Cortex of kidney (tissue), 1 donor: Measurements from ENCODE around the gene EXT2.

ENCODE experiments used
- DNase-seq: peaks from one replicate; lab custom pipeline; 2025; lab: John Stamatoyannopoulos, UW

The EXT2 gene

GRCh38 chr11:44095506-44096359, at the start of gene EXT2:
TSS of gene EXT2 (plus strand) at chr11:44095678. CDS start at chr11:44107713, 12,035 bp downstream.
- DNase-seq = peak; percentile 45

DNA sequence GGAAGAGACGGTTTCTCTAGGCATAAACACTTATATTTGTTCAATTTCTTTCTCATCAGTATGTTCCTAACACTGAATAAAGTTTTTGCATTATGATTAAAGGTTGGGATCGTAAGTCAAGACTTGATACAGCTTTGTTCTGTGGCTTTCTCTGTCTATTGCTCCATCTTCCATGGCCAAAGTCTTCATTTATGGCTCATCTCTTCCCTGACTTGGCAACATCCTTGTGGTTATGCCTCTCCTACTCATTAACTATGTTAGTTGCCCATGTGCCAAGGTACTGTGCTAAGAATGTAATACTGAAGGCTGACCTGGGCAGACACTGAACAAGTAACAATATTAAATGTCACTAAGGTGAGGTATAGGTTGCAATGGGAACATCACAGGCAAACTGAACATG, 49.3 kb upstream of the EXT2 start:
- no peak for DNase-seq

- no peak for DNase-seq
Measured at GRCh38 chr11:44047298-44047697, 48.2 kb upstream of the EXT2 start.

GRCh38 chr11:44047931-44048431, 47.5 kb upstream of the EXT2 start, which contains the start of gene ACCSL:
TSS of gene ACCSL (plus strand) at chr11:44047981. CDS start at chr11:44048037, 56 bp downstream.
- DNase-seq = no peak

DNA sequence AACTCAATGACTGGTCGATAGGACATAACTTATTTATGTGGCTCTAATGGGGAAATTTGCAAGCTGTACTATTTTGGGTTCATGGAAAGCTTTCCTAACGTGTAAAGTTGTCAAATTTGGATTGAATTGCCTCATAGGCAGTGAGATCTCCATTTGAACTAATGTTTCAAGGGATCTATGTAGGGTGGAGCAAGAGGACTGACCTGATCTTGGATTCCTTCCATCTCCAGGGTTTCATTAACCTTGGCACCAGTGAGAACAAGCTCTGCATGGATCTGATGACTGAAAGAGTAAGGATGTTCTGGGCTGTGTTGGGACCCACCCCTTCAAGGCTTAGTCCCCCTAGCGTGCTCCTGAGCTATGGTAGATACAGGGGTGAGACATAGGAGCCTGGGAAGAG, 45.6 kb upstream of the EXT2 start:
- DNase-seq = no peak

DNA sequence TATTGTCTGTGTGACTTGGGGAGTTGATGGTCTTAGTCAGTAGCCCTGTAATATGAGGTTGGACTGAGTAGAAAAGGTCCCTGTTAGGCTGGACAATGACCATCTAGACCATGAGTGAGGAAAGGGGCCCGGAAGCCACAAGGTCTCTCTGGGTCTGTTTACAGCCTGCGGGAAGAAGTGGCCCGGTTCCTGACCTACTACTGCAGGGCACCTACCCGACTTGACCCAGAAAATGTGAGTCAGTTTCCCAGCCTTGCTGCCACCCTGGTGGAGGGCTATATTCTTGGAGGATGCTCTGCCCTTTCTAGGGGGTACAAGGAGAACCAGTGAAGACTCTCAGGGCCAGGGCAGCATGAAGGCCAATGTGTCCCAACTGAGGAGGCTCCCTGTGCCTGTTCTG, 44.3 kb upstream of the EXT2 start:
- no peak for DNase-seq

- no peak for DNase-seq
Measured at GRCh38 chr11:44057340-44057739, 38.1 kb upstream of the EXT2 start.

DNA sequence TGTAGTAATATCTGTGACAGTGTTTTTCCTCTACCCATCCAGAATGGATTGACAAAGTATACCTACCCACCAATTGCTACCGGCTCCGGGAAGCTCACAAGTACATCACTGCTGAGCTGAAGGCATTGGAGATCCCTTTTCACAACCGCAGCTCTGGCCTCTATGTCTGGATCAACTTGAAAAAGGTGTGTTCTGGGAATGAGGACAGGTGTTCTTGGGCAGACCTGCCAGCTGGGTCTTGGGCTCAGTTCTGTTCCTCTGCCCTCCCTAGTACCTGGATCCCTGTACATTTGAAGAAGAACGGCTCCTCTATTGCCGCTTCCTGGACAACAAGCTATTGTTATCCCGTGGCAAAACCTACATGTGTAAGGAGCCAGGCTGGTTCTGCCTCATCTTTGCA, 37.2 kb upstream of the EXT2 start:
- no peak for DNase-seq

GRCh38 chr11:44065161-44065661, 30.3 kb upstream of the EXT2 start:
- DNase-seq = no peak

GRCh38 chr11:44065841-44066731, 29.4 kb upstream of the EXT2 start, which contains the start of gene ACCS:
TSS of gene ACCS (plus strand) at chr11:44066270. CDS start at chr11:44067628, 1,358 bp downstream.
- DNase-seq = peak; percentile 24

- no peak for DNase-seq
Measured at GRCh38 chr11:44066732-44067141, 28.7 kb upstream of the EXT2 start.

- DNase-seq = no peak
Measured at GRCh38 chr11:44067266-44067665, 28.2 kb upstream of the EXT2 start.

- DNase-seq = no peak
Measured at GRCh38 chr11:44068180-44068579, 27.3 kb upstream of the EXT2 start.

DNA sequence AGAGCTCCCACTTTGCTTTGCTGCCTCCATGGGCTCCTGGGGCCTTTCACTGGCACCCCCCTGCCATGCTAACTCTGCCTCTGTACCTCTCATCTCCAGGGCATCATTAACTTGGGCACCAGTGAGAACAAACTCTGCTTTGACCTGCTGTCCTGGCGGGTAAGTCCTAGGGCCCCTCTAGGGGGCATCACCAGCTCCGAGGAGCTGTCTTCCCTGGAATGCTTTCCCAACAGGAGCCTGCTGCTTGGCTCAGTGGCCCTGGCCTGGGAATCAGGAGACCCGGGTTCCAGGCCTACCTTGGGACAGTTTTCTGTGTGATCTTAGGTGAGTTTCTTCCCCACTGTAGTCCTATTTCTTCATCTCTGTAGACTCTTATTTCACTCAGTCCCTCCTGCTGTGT, 24.3 kb upstream of the EXT2 start:
- no peak for DNase-seq

- DNase-seq = no peak
Measured at GRCh38 chr11:44072757-44073658, 22.5 kb upstream of the EXT2 start.

DNA sequence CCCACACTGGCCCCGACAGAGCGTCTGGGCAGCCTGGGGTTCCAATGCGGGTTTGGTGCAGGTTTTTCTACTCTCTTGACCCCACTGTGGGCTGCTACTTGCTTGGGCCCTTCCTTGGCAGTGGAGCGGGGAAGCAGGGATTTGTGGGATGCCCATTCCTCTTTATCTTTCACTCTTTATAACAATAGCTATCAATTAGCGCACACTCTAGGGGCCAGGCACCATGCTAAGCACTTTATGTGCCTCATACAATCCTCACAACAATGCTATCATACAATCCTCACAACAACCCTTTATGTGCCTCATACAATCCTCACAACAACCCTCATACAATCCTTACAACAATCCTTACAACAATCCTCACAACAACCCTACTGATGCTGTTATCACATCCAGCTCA, 16.7 kb upstream of the EXT2 start:
- DNase-seq = no peak

DNA sequence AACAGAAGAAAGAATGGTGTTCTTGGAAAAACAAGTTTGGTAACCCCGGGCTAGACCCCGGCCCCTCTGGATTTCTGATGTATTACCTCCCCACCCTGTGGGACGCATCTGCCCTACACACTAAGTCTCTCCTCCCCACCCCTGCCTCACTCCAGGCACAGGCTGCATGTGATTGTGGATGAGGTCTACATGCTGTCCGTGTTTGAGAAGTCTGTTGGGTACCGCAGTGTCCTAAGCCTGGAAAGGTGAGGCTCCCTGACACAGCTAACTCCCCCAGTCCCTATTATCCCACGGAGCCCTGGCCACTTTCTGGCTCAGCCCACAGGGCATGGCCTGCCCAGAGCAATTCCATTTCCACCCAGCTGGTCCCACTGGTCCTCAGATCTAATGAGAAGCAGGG, 16.1 kb upstream of the EXT2 start:
- DNase-seq = no peak

DNA sequence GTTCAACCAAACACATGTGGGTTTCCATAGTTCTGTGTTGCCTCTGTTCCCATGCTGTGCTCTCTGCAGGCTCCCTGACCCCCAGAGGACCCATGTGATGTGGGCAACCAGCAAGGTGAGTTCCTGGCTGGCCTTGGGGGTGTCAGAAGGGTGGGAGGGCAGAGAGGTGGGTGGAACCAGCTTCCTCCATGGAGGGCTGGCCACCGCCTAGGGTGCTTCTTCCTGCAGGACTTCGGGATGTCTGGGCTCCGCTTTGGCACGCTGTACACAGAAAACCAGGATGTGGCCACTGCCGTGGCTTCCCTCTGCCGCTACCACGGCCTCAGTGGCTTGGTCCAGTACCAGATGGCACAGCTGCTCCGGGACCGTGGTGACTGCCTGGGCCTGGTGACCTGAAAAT, 14.5 kb upstream of the EXT2 start:
- no peak for DNase-seq

- no peak for DNase-seq
Measured at GRCh38 chr11:44082645-44083044, 12.8 kb upstream of the EXT2 start.

DNA sequence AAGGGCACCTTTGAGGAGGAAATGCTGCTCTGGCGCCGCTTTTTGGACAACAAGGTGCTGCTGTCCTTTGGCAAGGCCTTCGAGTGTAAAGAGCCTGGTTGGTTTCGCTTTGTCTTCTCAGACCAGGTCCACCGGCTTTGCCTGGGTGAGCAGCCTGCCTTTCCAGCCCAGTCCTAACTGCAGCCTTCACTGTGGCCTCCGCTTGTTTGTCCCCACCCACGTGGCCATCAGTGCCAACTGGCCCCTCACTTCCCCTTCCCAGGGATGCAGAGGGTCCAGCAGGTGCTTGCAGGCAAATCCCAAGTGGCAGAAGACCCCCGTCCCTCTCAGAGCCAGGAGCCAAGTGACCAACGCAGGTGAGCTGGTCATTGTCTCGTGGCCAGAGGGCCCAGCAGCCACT, 12.0 kb upstream of the EXT2 start:
- DNase-seq = no peak

DNA sequence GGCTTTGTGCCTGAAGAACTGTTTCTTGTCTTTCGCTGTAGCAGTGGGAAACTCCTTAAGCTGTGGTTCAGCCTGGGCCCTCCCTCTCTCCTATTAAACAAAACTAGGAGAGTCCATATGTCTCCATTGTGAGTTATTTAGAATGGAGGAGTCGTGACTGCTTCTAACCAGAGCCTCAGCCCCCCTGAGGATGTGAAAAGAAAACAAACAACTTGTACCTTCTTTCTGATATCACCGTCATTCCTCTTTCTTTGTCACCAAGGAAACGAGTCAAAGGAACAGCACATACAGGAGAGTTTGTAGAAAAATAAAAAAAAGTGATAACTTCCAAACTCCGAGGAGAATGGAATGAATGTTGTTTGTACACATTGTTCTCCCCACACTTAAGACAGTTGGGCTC, 11.6 kb upstream of the EXT2 start:
- DNase-seq = no peak
